Skeletal muscle satellite cell (primary cell): ENCODE measurements around the gene FUT2.
"Not testable (repeated sequence)": the region's sequence is repeated elsewhere in the genome, so short reads cannot be mapped to it uniquely, and the experiment has no call there.

Experiments used
- H3K27me3 ChIP-seq: 2 replicates; pipeline ENCODE4 v1.7.0; 2013; ENCODE audit warnings: low read length; ENCODE audit not compliant: control insufficient read depth, insufficient read depth
- H3K36me3 ChIP-seq: 2 replicates; pipeline ENCODE4 v1.7.0; 2013; ENCODE audit warnings: mild to moderate bottlenecking, control low read depth, low read length; ENCODE audit not compliant: insufficient read depth
- H3K4me1 ChIP-seq: 2 replicates; pipeline ENCODE4 v1.7.0; 2013; ENCODE audit warnings: low read length; ENCODE audit not compliant: control insufficient read depth, insufficient read depth
- H3K4me2 ChIP-seq: 2 replicates; pipeline ENCODE4 v1.7.0; 2013; ENCODE audit warnings: mild to moderate bottlenecking, low read length
- H3K4me3 ChIP-seq: 2 replicates; pipeline ENCODE4 v1.7.0; 2013; ENCODE audit warnings: low read length
- H3K9ac ChIP-seq: 2 replicates; pipeline ENCODE4 v1.7.0; 2013; ENCODE audit warnings: mild to moderate bottlenecking, low read depth, low read length, moderate library complexity
- H3K9me3 ChIP-seq: replicated peaks from 2 replicates; pipeline ENCODE4 v1.7.0; 2013; ENCODE audit warnings: mild to moderate bottlenecking, control low read depth, low read length

Gene FUT2

DNA sequence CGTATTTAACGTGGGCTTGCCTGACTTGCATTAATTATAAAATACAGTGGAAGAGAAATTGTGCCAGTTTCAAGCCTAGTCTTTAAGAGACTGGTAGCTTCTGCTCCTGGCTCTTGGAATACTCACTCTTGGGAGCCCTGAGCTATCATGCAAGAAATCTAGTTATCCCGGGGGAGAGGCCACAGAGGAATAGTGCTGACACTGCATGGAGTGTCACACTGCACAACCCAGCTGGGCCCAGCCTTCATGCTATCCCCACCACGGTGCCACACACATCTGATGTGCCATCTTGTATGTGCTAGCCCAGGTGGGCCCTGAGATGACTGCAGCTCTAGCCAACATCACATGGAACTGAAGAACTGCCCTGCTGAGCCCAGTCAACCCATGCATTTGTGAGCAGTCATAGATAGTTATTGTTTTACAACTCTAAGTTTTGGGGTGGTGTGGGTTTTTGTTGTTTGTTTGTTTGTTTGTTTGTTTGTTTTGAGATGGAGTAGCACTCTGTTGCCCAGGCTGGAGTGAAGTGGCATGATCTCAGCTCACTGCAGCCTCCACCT is 15.4 kb downstream of the FUT2 start:
- H3K9ac ChIP-seq = no peak overlapping the region
- no peak overlapping the region for H3K4me2 ChIP-seq
- H3K36me3 ChIP-seq = no peaks in the 10 kb centered on the region
- H3K4me1 ChIP-seq = peaks cover 23% of the 10 kb centered on the region
- H3K27me3 ChIP-seq = no peaks in the 10 kb centered on the region
- no peak overlapping the region for H3K4me3 ChIP-seq
- no peaks in the 10 kb centered on the region for H3K9me3 ChIP-seq

DNA sequence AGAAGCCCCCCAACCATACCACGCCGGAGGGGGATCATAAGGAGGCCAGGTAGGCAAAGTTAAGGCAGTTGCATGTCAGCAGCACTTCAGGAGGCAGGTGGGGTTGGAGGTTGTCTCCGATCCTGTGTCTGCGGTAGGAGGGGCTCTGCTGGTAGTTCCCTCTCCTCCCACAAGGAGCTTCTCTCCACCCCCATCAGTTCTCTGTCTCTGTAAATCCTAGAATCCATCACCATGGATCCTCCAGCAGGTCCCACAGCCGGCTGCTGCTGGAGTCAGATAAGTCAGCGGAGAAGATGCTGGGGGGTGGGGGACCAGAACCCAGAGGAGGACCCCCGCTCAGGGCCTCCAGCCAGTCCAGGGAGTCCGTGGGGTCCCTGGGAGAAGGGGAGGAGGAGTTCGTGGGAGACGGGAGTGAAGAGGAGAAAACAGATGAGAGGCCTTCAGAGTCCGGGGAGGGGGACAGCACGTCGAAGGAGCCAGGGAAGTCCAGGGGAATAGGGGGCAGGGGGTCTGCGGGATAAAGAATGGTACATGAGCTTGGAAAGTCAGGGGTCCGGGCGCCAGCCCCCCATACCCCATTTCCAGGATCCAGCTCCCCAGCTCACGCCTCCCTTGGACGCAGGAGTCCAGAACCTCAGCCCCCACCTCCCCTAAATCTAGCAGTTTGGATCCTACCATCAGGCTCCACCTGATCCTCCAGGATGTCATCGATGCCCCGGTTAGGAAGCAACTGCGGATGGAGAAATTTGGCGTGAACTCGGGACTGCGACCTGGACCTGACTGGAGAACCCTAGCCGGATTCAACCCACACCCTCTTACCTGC is 17.5 kb downstream of the FUT2 start:
- Histone ChIP-seq H3K27me3 (no peaks in the 10 kb centered on the region), H3K9ac (peak overlapping the region; percentile 76), H3K36me3 (no peaks in the 10 kb centered on the region), H3K4me3 (peak overlapping the region; percentile 81), H3K4me1 (peaks cover 33% of the 10 kb centered on the region), H3K9me3 (no peaks in the 10 kb centered on the region), H3K4me2 (peak overlapping the region; percentile 93)

DNA sequence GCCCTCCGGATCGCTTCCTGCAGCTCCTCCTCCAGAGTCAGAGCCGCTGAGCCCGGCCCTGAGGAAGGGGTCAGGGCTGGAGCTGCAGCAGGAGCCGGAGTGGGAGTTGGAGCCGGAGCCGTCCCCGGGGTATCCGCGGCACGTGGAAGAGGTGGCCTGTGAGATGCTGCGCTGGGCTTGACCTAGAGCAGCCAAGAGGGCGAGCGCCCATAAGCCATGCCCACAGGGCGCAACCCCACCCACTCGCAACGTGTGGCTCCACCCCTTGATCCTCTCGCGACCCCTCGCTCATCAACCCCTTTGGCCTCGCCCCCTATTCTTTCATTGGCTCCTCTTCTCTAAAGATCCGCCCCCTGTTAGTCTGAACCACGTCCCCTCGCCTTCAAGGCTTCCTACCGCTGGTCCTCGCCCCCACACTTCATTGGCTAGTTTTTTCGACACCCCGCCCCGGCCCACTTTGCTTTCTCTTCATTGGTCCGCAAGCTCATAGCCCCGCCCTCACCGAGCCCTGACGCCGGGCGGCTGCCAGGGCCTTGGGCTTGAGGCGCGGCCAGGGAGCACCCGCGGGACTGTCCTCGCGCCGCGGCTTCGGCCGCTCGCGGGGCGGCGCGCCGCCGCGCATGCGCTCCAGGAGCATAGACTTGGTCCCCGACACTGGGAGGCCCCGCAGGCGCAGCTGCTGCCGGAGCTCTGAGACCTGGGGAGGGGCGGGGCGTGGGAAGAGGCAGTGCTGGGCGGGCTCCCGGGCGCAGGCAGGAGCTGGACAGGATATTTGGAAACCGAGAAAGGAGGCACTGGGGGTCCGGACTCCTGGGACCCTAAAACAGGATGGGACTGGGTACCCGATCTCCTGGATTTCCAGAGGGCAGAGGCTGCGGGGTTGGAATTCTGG is 18.3 kb downstream of the FUT2 start:
- H3K9ac ChIP-seq = peak overlapping the region; percentile 81
- peak overlapping the region; percentile 93 for H3K4me2 ChIP-seq
- H3K27me3 ChIP-seq = no peaks in the 10 kb centered on the region
- peaks cover 33% of the 10 kb centered on the region for H3K4me1 ChIP-seq
- no peaks in the 10 kb centered on the region for H3K9me3 ChIP-seq
- H3K36me3 ChIP-seq = no peaks in the 10 kb centered on the region
- H3K4me3 ChIP-seq = peak overlapping the region; percentile 81

DNA sequence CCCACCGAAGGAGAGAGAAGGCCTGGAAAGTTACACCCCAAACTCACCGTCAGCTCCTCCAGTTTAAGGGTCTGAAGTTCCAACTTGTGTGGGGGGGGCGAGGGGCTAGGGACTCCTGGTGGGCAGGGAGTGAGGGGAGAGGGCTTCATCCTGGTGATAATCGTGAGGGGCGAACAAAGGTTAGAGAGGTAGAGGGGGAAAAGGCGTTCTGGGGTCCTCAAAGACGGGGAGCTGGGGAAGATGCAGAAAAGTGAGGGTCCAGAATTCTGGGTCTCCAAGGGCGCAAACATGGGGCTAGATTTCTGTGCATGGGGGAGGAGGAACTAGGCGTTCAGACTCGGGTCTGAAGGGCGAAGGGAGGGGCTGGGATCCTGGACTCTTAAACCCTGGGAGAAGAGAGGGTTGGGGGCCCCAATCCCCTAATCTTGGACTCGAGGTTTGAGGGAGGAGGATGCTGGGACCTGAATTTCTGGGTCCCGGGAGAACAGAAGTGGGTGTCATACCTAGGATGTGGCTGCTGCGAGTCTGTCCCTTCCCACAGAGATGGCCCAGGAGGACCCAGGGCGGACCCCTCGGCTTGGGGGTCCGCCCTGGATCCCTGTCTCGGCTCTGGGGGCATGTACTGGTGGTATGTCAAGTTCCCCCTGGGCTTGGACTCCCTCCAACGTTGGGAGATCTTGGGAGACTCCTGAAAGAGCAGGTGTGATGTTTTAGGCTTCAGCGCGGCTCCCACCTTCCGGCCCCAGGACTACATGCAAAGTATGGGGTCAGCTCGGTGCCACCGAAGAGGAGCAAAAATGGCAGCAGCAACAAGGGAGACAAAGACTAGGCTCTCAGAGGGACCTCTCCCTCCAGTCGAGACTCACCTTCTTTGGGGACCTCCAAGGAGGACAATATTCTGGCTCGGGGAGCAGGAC is 19.2 kb downstream of the FUT2 start:
- Histone ChIP-seq H3K4me2 (peak overlapping the region; percentile 91), H3K4me1 (peaks cover 34% of the 10 kb centered on the region), H3K9me3 (no peaks in the 10 kb centered on the region), H3K9ac (peak overlapping the region; percentile 81), H3K36me3 (no peaks in the 10 kb centered on the region), H3K27me3 (no peaks in the 10 kb centered on the region), H3K4me3 (peak overlapping the region; percentile 77)

DNA sequence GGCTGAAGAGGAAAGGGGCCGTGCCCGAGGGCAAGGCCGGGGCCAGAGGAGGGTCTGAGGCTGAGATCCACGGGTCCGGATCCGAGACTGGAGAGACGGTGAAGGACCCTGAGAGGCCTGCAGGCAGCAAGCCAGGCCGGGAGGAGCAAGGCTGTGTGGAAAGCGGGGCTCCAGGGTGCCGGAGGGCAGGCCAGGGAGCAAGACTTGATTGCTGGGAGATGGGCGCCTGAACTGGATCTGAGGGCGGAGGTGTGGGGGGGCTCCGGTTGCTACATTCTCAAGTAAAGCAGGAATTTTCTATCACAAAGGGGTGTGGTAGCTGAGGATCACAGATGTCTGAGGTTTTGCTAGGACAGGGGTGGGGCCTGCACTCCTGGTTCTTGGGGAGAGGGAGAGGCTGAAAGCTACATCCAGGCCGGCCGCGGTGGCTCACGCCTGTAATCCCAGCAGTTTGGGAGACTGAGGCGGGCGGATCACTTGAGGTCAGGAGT is 20.0 kb downstream of the FUT2 start:
- H3K4me3 ChIP-seq = peak overlapping the region; percentile 77
- peaks cover 39% of the 10 kb centered on the region for H3K4me1 ChIP-seq
- H3K9me3 ChIP-seq = no peaks in the 10 kb centered on the region

DNA sequence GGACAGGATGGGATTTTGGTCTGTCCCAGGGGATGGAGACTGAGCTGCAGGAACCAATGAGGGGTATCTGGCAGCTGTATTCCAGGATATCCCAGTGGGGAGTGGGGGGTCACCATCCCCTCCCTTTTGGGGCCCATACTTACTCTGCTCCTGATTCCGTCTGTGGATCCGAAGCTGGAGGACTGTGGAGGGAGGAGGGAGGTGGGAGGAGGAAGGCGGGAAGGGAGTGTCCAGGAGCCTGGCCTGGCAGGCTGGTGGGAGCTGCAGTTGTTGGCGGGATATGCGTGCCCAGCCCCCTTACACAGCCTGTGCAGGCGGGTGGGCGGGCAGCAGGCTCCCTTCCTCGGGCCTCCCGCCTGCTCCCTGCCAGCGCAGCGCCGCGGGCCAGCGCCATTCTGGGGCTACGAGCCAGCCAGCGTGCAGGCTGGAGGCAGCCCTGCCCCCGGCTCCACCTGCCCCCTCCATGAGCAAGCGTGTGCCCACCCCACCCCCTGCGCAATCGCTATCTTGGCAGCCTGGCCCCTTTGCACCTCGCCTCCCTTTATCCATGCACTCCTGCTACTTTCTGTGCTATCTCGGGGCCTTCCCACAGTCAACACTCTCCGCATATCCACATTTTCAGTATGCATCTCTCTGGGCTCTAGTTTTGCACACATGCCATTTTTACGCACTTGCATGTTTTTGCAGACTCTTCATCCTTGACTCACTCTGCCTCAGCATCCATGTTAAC is 21.0 kb downstream of the FUT2 start:
- Histone ChIP-seq H3K36me3 (no peaks in the 10 kb centered on the region), H3K9ac (peak overlapping the region; percentile 12), H3K27me3 (no peaks in the 10 kb centered on the region), H3K4me3 (peak overlapping the region; percentile 54), H3K9me3 (no peaks in the 10 kb centered on the region), H3K4me1 (peaks cover 42% of the 10 kb centered on the region), H3K4me2 (peak overlapping the region; percentile 91)

More for the DNA sequence above, 20.0 kb downstream of the FUT2 start:
- Histone ChIP-seq H3K4me2 (peak overlapping the region; percentile 91), H3K9ac (peak overlapping the region; percentile 81), H3K27me3 (no peaks in the 10 kb centered on the region), H3K36me3 (no peaks in the 10 kb centered on the region)

DNA sequence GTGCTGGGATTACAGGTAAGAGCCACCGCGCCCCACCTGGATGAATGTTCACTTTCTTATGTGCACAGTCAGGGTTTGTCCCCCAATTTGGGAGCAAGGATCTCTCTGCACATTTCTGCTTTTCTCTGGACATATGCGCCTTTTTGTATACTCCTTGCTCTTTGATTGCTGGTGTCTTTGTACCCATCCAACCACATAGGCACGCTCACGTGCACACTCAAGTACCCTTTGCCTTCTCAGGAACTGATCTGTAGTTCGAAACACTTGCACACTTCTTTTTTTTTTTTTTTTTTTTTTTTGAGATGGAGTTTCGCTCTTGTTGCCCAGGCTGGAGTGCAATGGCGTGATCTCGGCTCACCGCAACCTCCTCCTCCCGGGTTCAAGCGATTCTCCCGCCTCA is 22.3 kb downstream of the FUT2 start:
- H3K9me3 ChIP-seq, H3K36me3 ChIP-seq, H3K4me2 ChIP-seq, H3K27me3 ChIP-seq, H3K4me3 ChIP-seq, H3K9ac ChIP-seq: not testable (repeated sequence)
- H3K4me1 ChIP-seq = peaks cover 40% of the 10 kb centered on the region

DNA sequence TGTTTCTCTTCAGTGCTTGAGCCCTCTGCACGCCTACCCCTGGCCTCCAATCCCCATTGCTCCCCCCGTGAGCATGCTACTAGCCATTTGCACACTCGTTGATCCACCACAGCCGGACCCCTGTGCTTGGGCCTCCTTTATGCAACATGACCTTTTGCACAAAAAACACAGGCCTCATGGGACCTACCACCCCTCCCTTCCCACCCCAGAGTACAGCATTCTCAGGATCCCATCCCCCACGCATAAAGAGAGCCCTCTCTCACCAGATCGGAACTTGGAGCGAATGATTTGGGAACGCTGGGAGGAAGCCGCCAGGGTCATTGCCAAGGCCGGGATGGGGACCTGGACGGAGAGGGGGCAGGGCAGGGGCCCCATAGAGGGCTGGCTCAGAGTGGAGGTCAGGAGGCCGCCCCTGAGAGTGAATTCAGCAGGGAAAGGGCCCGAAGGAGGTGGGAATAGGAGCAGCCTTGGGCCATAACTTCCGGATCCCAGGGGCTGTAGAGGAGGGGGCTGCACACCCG is 23.0 kb downstream of the FUT2 start:
- no peak overlapping the region for H3K4me2 ChIP-seq
- no peak overlapping the region for H3K4me3 ChIP-seq
- no peaks in the 10 kb centered on the region for H3K9me3 ChIP-seq
- no peaks in the 10 kb centered on the region for H3K36me3 ChIP-seq
- no peaks in the 10 kb centered on the region for H3K27me3 ChIP-seq
- peaks cover 36% of the 10 kb centered on the region for H3K4me1 ChIP-seq
- H3K9ac ChIP-seq = no peak overlapping the region

DNA sequence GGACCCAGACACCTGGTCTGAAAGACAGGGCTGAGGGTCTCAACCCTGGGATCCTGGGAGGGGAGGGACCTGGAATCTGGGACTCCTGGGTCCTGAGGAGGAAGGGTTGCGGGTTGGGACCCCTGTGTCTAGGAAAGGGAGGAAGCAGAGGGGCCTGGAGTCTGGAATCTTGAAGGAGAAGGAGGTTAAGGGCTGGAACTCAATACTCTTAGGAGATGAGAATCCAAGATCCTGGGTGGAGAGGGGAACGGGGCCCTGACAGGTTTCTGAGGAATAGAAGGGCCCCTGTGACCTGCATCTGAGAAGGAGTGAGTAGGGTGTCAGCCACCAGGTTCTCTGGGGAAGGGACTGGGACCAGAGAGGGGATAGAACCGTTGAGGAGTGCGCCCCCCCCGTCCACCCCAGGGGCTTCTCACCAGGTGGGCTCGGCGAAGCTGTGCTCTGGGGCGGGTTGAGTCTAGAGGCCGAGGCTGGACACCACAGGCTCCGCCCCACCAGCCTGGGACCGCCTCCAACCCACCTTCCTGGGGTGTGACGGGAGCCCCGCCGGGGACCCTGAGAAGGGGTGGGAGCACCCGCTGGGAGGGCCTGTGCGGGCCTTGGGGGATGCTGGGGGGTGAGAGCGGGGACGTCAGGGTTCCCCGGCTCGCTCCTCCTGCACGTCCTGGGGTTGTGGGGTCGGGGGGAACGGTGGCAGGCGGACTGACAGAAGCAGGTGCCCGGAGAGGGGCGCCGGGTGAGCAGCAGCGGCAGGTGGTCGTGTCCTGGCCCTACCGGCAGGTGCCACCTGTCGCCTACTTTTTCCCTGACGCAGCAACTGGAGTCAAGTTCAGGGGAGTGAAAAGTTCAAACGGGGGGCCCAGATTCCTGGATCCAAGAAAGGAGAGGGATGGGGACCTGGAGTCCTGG is 23.7 kb downstream of the FUT2 start, which contains the start of gene MAMSTR:
Gene MAMSTR, minus strand, starts transcription at position 463 of the 909 bp plus-strand sequence. CDS start 694 bp downstream, outside the sequence.
- Histone ChIP-seq H3K36me3 (no peaks in the 10 kb centered on the region), H3K4me3 (peak within 1 kb of the TSS; percentile 87)

More for the DNA sequence above, 23.7 kb downstream of the FUT2 start, which contains the start of gene MAMSTR:
- H3K4me2 ChIP-seq = peak within 1 kb of the TSS; percentile 95
- H3K9me3 ChIP-seq = no peaks in the 10 kb centered on the region
- peak within 1 kb of the TSS; percentile 3 for H3K9ac ChIP-seq
- peaks cover 36% of the 10 kb centered on the region for H3K4me1 ChIP-seq
- H3K27me3 ChIP-seq = no peaks in the 10 kb centered on the region
